Loucy (cell line): ENCODE results near the gene NONO.

ENCODE experiments used
- H2AFZ ChIP-seq: fragments of 200-600 bp; sonication (generic); 2 replicates; pipeline ENCODE4 v1.6.0; 2016; ENCODE audit warnings: antibody characterized with exemption, mild to moderate bottlenecking, low read length, moderate library complexity
- H3F3A ChIP-seq: fragments of 200-600 bp; 2 replicates; pipeline ENCODE4 v1.6.0; 2016; ENCODE audit warnings: antibody characterized with exemption, low read depth, mild to moderate bottlenecking
- H3K27me3 ChIP-seq: fragments of 200-600 bp; sonication (generic); 2 replicates; pipeline ENCODE4 v1.6.1; 2014; ENCODE audit warnings: low read length, mild to moderate bottlenecking; ENCODE audit not compliant: insufficient read depth, poor library complexity, severe bottlenecking
- H3K36me3 ChIP-seq: fragments of 200-600 bp; sonication (generic); 2 replicates; pipeline ENCODE4 v1.6.1; 2016; ENCODE audit warnings: low read length; ENCODE audit not compliant: insufficient read depth
- H3K4me1 ChIP-seq: fragments of 200-600 bp; sonication (generic); 2 replicates; pipeline ENCODE4 v1.5.1; 2014; ENCODE audit warnings: low read length, mild to moderate bottlenecking; ENCODE audit not compliant: insufficient read depth, poor library complexity, severe bottlenecking
- H3K4me2 ChIP-seq: fragments of 200-600 bp; sonication (generic); 2 replicates; pipeline ENCODE4 v1.6.0; 2014; ENCODE audit warnings: antibody characterized with exemption, low read length, low read depth, mild to moderate bottlenecking; ENCODE audit not compliant: poor library complexity, severe bottlenecking
- H3K4me3 ChIP-seq: fragments of 200-600 bp; sonication (generic); 2 replicates; pipeline ENCODE4 v1.5.1; 2014; ENCODE audit warnings: low read length, mild to moderate bottlenecking, mixed read lengths; ENCODE audit not compliant: poor library complexity, severe bottlenecking
- H3K79me2 ChIP-seq: fragments of 200-600 bp; sonication (generic); 2 replicates; pipeline ENCODE4 v1.6.1; 2014; ENCODE audit warnings: low read length; ENCODE audit not compliant: insufficient read depth
- H3K9ac ChIP-seq: fragments of 200-600 bp; sonication (generic); 2 replicates; pipeline ENCODE4 v1.6.0; 2014; ENCODE audit warnings: mild to moderate bottlenecking, low read depth, low read length, moderate library complexity; ENCODE audit not compliant: poor library complexity, severe bottlenecking
- H3K9me2 ChIP-seq: fragments of 200-600 bp; sonication (generic); replicated peaks from 2 replicates; pipeline ENCODE4 v1.6.1; 2016; ENCODE audit warnings: low read depth, low read length, mixed read lengths
- H3K9me3 ChIP-seq: fragments of 200-600 bp; sonication (generic); 2 replicates; pipeline ENCODE4 v1.6.1; 2014; ENCODE audit warnings: mild to moderate bottlenecking, antibody characterized with exemption, low read length, low read depth; ENCODE audit not compliant: insufficient read depth
- H4K20me1 ChIP-seq: fragments of 200-600 bp; sonication (generic); 2 replicates; pipeline ENCODE4 v1.6.0; 2014; ENCODE audit warnings: antibody characterized with exemption, low read length, mild to moderate bottlenecking; ENCODE audit not compliant: insufficient read depth, poor library complexity, severe bottlenecking
- EZH2phosphoT487 ChIP-seq: fragments of 200-600 bp; IDR thresholded peaks from 2 replicates; pipeline ENCODE4 v1.6.1; 2018; ENCODE audit warnings: antibody characterized with exemption, mild to moderate bottlenecking, moderate library complexity, borderline replicate concordance
- TF ChIP-seq, protein P1 (sequence below): fragments of 200-600 bp; sonication (generic); conservative IDR thresholded peaks from 2 replicates; pipeline ENCODE4 v1.5.1; 2014; ENCODE audit warnings: mild to moderate bottlenecking, antibody characterized with exemption, low read length

Gene NONO

DNA sequence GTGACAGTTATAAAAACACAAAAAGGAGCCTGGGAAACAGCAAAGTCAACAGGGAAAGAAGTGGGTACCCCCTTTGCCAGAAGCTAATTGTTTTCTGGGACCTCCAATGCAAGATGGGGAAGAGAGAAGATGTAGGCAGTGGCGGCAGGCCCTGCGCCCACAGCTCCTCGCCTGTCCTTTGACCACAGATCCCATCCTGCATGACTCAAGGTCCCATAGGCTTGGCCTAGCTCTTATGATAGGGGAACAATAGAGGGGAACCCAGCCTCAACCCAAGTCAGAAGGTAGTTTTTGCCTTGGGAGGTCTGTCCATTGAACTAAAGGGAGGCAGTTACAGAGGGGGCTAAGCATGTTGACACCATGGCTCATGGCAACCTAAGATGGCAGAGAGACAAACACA is 43.7 kb upstream of the NONO start:
- H4K20me1 ChIP-seq: no peaks in the 10 kb centered on the region
- H3K9me3 ChIP-seq: no peaks in the 10 kb centered on the region
- TF ChIP-seq, protein P1, sequence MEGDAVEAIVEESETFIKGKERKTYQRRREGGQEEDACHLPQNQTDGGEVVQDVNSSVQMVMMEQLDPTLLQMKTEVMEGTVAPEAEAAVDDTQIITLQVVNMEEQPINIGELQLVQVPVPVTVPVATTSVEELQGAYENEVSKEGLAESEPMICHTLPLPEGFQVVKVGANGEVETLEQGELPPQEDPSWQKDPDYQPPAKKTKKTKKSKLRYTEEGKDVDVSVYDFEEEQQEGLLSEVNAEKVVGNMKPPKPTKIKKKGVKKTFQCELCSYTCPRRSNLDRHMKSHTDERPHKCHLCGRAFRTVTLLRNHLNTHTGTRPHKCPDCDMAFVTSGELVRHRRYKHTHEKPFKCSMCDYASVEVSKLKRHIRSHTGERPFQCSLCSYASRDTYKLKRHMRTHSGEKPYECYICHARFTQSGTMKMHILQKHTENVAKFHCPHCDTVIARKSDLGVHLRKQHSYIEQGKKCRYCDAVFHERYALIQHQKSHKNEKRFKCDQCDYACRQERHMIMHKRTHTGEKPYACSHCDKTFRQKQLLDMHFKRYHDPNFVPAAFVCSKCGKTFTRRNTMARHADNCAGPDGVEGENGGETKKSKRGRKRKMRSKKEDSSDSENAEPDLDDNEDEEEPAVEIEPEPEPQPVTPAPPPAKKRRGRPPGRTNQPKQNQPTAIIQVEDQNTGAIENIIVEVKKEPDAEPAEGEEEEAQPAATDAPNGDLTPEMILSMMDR: no peak
- TF ChIP-seq EZH2phosphoT487: no peak
- H3K4me3 ChIP-seq: no peak overlapping the region
- no peaks in the 10 kb centered on the region for H3K79me2 ChIP-seq
- H2AFZ ChIP-seq: no peak overlapping the region
- peaks cover 43% of the 10 kb centered on the region; the same call in 1 of the 2 replicates for H3K36me3 ChIP-seq
- H3K4me2 ChIP-seq: no peak overlapping the region
- no peaks in the 10 kb centered on the region for H3K9me2 ChIP-seq
- no peaks in the 10 kb centered on the region for H3F3A ChIP-seq
- no peaks in the 10 kb centered on the region for H3K27me3 ChIP-seq
- H3K4me1 ChIP-seq: no peaks in the 10 kb centered on the region
- no peak overlapping the region for H3K9ac ChIP-seq

DNA sequence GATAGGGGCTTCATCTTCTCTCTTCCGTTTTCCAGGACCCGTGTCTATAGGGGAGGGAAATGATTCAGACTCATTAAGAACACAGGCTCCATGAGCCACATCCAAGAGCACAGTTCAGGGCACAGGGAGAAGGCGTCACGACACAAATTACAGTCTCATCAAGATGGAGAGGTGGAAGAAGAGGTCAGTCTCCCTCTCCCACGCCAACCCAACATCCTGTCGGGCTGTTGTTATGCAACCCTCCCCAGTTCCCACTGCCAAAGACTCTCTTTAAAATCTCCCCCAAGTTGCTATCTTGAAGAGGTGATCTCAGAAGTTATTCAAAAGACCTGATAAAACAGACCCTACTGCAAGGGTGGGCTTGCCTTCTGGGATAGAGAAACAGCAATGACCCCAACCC is 42.1 kb upstream of the NONO start:
- no peak for TF ChIP-seq EZH2phosphoT487
- TF ChIP-seq, protein P1: no peak
- H3F3A ChIP-seq: no peaks in the 10 kb centered on the region
- H3K36me3 ChIP-seq: peaks cover 56% of the 10 kb centered on the region; the same call in 1 of the 2 replicates
- H3K4me3 ChIP-seq: no peak overlapping the region
- H3K4me1 ChIP-seq: no peaks in the 10 kb centered on the region
- no peaks in the 10 kb centered on the region for H3K9me2 ChIP-seq
- H3K27me3 ChIP-seq: no peaks in the 10 kb centered on the region
- no peaks in the 10 kb centered on the region for H3K9me3 ChIP-seq
- no peak overlapping the region for H3K4me2 ChIP-seq
- no peak overlapping the region for H3K9ac ChIP-seq
- H4K20me1 ChIP-seq: no peaks in the 10 kb centered on the region
- no peaks in the 10 kb centered on the region for H3K79me2 ChIP-seq
- no peak overlapping the region for H2AFZ ChIP-seq

DNA sequence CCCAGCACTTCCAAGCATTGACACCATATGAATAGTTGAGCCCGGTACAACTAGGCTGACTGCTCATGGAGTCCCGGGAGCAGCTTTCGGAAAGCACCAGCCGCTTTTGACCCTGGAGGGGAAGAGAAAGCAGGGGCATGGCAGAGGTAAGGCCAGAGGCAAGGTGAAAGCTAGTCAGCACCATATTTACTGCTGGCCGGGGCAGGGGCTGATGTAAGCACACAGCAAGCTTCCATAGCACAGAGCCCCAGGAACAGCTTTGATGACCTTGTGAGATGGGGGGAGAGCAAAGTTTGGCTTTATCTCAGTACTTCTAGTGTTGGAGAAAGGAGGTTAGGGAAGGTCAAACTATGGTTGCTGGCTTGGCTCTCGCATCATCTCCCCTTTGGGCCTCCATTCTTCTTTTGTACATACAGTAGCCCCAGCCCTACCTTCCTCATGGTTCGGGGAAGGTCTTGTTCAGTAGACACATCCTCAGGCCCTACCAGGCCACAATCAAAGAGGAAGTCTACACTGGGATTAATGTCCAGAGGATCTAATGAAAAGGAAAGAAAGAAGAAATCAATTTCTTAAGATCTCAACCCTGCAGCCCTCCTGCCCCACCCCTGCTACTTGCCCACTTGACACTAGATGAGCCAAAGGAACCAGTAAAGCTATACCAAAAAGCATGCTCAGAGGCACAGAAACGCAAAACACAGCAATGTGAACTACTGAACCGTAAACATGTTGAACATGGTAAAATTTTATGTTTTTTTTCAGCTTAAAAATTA is 38.9 kb upstream of the NONO start:
- no peaks in the 10 kb centered on the region for H3K79me2 ChIP-seq
- H3K9me2 ChIP-seq: no peaks in the 10 kb centered on the region
- no peaks in the 10 kb centered on the region for H3F3A ChIP-seq
- peaks cover 88% of the 10 kb centered on the region; the same call in 1 of the 2 replicates for H3K36me3 ChIP-seq
- H3K9ac ChIP-seq: no peak overlapping the region
- no peak overlapping the region for H3K4me2 ChIP-seq
- TF ChIP-seq, protein P1: no peak
- TF ChIP-seq EZH2phosphoT487: no peak
- H3K27me3 ChIP-seq: no peaks in the 10 kb centered on the region
- H3K4me3 ChIP-seq: no peak overlapping the region
- no peaks in the 10 kb centered on the region for H3K9me3 ChIP-seq
- H4K20me1 ChIP-seq: no peaks in the 10 kb centered on the region
- H3K4me1 ChIP-seq: no peaks in the 10 kb centered on the region
- no peak overlapping the region for H2AFZ ChIP-seq
